ENCODE measurements around the gene BNC2. TPM values are rescaled to one million over a fixed set of nuclear protein-coding genes. Genes with fewer than 3 reads are reported as not detected.
"Not testable (repeated sequence)": the region's sequence is repeated elsewhere in the genome, so short reads cannot be mapped to it uniquely, and the experiment has no call there.

The BNC2 gene
- total RNA-seq, 2 experiments from 2014 or later = not detected

DNA sequence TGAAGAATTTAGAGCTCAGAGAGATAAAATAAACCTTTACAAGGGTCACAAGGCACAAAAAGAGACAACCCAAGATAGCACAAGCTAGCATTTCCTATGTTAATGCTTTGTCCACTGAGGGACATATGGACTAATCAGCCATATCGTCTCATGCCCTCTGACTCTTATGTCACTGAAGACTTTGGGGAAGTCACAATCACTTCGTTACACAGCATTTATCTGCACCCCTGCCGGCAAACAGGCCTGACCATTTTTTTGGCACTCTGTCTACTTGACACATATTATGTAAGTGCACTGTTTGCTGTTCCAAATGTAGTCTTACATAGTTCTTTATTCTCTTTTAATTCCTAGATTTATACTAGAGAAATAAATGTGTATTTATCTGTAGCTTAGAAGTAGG, 13.9 kb upstream of the BNC2 start:
- CTCF ChIA-PET = no interaction called here
- Mint-ChIP-seq H3K4me3 (no peak overlapping the region), H3K9me3 (ENCODE audit: low read depth) (peaks cover 10% of the 10 kb centered on the region), H3K27me3 (no peaks in the 10 kb centered on the region), H3K4me1 (no peaks in the 10 kb centered on the region), H3K27ac (no peak overlapping the region), H3K36me3 (ENCODE audit: low read depth) (no peaks in the 10 kb centered on the region)
- ATAC-seq (no peak), DNase-seq (no peak)
- intact Hi-C loops (cut with DNase I, micrococcal nuclease) = no loop called here
- POLR2A ChIA-PET = interaction anchor here (0.6 kb wide), 1 partner anchor 1162 kb away, joined by 3 read pairs; no protein-coding TSS in a partner anchor

GRCh38 chr9:16883586-16883985, 13.1 kb upstream of the BNC2 start:
- intact Hi-C loops (cut with DNase I, micrococcal nuclease) = no loop called here
- ChIA-PET CTCF (interaction anchor here (0.5 kb wide), 1 partner anchor 408 kb away, joined by 3 read pairs; no protein-coding TSS in a partner anchor), POLR2A (no interaction called here)
- DNase-seq (no peak), ATAC-seq (no peak)
- H3K9me3 Mint-ChIP-seq (ENCODE audit: low read depth) = peaks cover 10% of the 10 kb centered on the region
- H3K27me3 Mint-ChIP-seq = no peaks in the 10 kb centered on the region
- H3K4me1 Mint-ChIP-seq = no peaks in the 10 kb centered on the region
- no peak overlapping the region for H3K27ac Mint-ChIP-seq
- no peaks in the 10 kb centered on the region for H3K36me3 Mint-ChIP-seq (ENCODE audit: low read depth)
- H3K4me3 Mint-ChIP-seq = no peak overlapping the region

DNA sequence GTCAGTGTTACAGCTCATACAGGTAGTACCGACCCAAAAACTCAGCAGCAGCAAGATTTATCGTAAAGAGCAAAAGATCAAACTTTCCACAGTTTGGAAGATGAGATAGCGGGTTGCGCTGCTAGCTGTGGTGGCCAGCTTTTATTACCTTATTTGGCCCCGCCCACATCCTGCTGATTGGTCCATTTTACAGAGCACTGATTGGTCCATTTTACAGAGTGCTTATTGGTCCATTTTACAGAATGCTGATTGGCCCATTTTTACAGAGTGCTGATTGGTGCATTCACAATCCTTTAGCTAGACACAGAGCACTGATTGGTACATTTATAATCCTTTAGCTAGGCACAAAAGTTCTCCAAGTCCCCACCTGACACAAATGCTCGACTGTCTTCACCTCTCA, 12.0 kb upstream of the BNC2 start:
- H3K36me3 Mint-ChIP-seq (ENCODE audit: low read depth); H3K27ac Mint-ChIP-seq; CTCF ChIA-PET; H3K4me3 Mint-ChIP-seq; H3K4me1 Mint-ChIP-seq; ATAC-seq; H3K27me3 Mint-ChIP-seq; POLR2A ChIA-PET; H3K9me3 Mint-ChIP-seq (ENCODE audit: low read depth); DNase-seq; intact Hi-C loops (cut with DNase I, micrococcal nuclease): not testable (repeated sequence)

DNA sequence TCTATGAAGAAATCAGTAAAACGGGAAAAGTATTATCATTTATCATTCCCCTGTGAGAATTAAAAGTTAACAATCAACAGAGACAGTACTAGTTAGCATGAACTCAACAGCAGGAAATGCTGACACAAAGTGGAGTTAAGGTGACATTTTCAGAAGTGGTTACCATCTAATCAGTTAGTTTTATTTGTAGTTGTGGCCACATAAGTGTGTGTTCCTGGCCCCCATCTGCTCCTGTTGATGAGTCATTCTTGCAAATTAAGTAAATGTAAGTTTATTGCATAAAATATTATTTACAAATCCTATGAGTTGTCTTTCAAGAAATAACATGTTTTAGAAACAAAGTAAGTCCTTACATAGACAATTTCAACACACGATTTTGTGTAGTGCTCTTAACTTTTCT, 8.9 kb upstream of the BNC2 start:
- ChIA-PET CTCF (interaction anchor here (0.7 kb wide), 1 partner anchor 14 kb away, joined by 4 read pairs; no protein-coding TSS in a partner anchor), POLR2A (no interaction called here)
- Mint-ChIP-seq H3K36me3 (ENCODE audit: low read depth) (no peaks in the 10 kb centered on the region), H3K27ac (no peak overlapping the region), H3K4me3 (no peak overlapping the region), H3K27me3 (no peaks in the 10 kb centered on the region), H3K4me1 (no peaks in the 10 kb centered on the region), H3K9me3 (ENCODE audit: low read depth) (peaks cover 8% of the 10 kb centered on the region)
- ATAC-seq (no peak), DNase-seq (no peak)
- intact Hi-C loops (cut with DNase I, micrococcal nuclease) = loop anchor here in 1 of 2 experiments (5.0 kb wide), 1 partner anchor 52 kb away; no protein-coding TSS in a partner anchor

DNA sequence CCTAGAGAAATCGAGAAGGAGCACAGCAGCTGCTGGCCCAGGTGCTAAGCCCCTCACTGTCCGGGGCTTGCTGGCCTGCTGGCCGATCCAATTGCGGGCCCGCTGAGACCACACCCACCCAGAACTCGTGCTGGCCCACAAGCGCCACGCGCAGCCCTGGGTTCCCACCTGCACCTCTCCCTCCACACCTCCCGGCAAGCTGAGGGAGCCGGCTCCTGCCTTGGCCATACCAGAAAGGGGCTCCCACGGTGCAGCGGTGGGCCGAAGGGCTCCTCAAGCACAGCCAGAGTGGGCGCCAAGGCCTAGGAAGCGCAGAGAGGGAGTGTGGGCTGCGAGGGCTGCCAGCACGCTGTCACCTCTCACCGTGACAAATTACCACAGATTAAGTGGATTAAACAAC, 6.8 kb upstream of the BNC2 start:
- Mint-ChIP-seq H3K4me1 (no peaks in the 10 kb centered on the region), H3K36me3 (ENCODE audit: low read depth) (no peaks in the 10 kb centered on the region), H3K27me3 (peaks cover 13% of the 10 kb centered on the region), H3K9me3 (ENCODE audit: low read depth) (peaks cover 5% of the 10 kb centered on the region), H3K27ac (no peak overlapping the region), H3K4me3 (no peak overlapping the region)
- intact Hi-C loops (cut with DNase I, micrococcal nuclease) = loop anchor here in 1 of 2 experiments (5.0 kb wide), 1 partner anchor 50 kb away; no protein-coding TSS in a partner anchor
- ATAC-seq (no peak), DNase-seq (no peak)
- ChIA-PET CTCF (no interaction called here), POLR2A (no interaction called here)

- intact Hi-C loops (cut with DNase I, micrococcal nuclease) = no loop called here
- no peak overlapping the region for H3K27ac Mint-ChIP-seq
- ChIA-PET POLR2A (no interaction called here), CTCF (interaction anchor here (0.7 kb wide), 1 partner anchor 588 kb away, joined by 3 read pairs; no protein-coding TSS in a partner anchor)
- peaks cover 34% of the 10 kb centered on the region for H3K27me3 Mint-ChIP-seq
- H3K4me3 Mint-ChIP-seq = no peak overlapping the region
- H3K9me3 Mint-ChIP-seq (ENCODE audit: low read depth) = peaks cover 2% of the 10 kb centered on the region
- DNase-seq (no peak), ATAC-seq (no peak)
- H3K4me1 Mint-ChIP-seq = peaks cover 8% of the 10 kb centered on the region
- H3K36me3 Mint-ChIP-seq (ENCODE audit: low read depth) = no peaks in the 10 kb centered on the region
Observed at GRCh38 chr9:16873126-16873802, 2.8 kb upstream of the BNC2 start.

GRCh38 chr9:16871336-16872151, 1.1 kb upstream of the BNC2 start:
- H3K27me3 Mint-ChIP-seq = peaks cover 40% of the 10 kb centered on the region
- intact Hi-C loops (cut with DNase I, micrococcal nuclease) = no loop called here
- H3K4me3 Mint-ChIP-seq = no peak overlapping the region
- H3K4me1 Mint-ChIP-seq = peaks cover 8% of the 10 kb centered on the region
- DNase-seq (peak; percentile 24), ATAC-seq (no peak)
- no peaks in the 10 kb centered on the region for H3K36me3 Mint-ChIP-seq (ENCODE audit: low read depth)
- ChIA-PET POLR2A (no interaction called here), CTCF (interaction anchor here (0.7 kb wide), 1 partner anchor 1318 kb away, joined by 4 read pairs; no protein-coding TSS in a partner anchor)
- H3K9me3 Mint-ChIP-seq (ENCODE audit: low read depth) = no peaks in the 10 kb centered on the region
- no peak overlapping the region for H3K27ac Mint-ChIP-seq

- DNase-seq (no peak), ATAC-seq (no peak)
- intact Hi-C loops (cut with DNase I, micrococcal nuclease) = no loop called here
- H3K4me1 Mint-ChIP-seq = peaks cover 8% of the 10 kb centered on the region
- no peaks in the 10 kb centered on the region for H3K36me3 Mint-ChIP-seq (ENCODE audit: low read depth)
- H3K4me3 Mint-ChIP-seq = no peak overlapping the region
- H3K9me3 Mint-ChIP-seq (ENCODE audit: low read depth) = no peaks in the 10 kb centered on the region
- H3K27me3 Mint-ChIP-seq = peaks cover 40% of the 10 kb centered on the region
- POLR2A ChIA-PET = no interaction called here
- CTCF ChIA-PET = no interaction called here
- H3K27ac Mint-ChIP-seq = no peak overlapping the region
Observed at GRCh38 chr9:16869882-16870595, 431 bp downstream of the BNC2 start.

GRCh38 chr9:16869131-16869881, 1.2 kb downstream of the BNC2 start:
- ChIA-PET CTCF (no interaction called here), POLR2A (no interaction called here)
- H3K27ac Mint-ChIP-seq = no peak overlapping the region
- peaks cover 8% of the 10 kb centered on the region for H3K4me1 Mint-ChIP-seq
- no peak overlapping the region for H3K4me3 Mint-ChIP-seq
- peaks cover 40% of the 10 kb centered on the region for H3K27me3 Mint-ChIP-seq
- DNase-seq (no peak), ATAC-seq (no peak)
- H3K36me3 Mint-ChIP-seq (ENCODE audit: low read depth) = no peaks in the 10 kb centered on the region
- no peaks in the 10 kb centered on the region for H3K9me3 Mint-ChIP-seq (ENCODE audit: low read depth)
- intact Hi-C loops (cut with DNase I, micrococcal nuclease) = no loop called here

- intact Hi-C loops (cut with DNase I, micrococcal nuclease) = no loop called here
- H3K4me3 Mint-ChIP-seq = no peak overlapping the region
- H3K9me3 Mint-ChIP-seq (ENCODE audit: low read depth) = no peaks in the 10 kb centered on the region
- no peak for ATAC-seq
- H3K27me3 Mint-ChIP-seq = peaks cover 38% of the 10 kb centered on the region
- H3K27ac Mint-ChIP-seq = no peak overlapping the region
- ChIA-PET POLR2A (no interaction called here), CTCF (no interaction called here)
- no peak for DNase-seq
- peaks cover 8% of the 10 kb centered on the region for H3K4me1 Mint-ChIP-seq
- no peaks in the 10 kb centered on the region for H3K36me3 Mint-ChIP-seq (ENCODE audit: low read depth)
Observed at GRCh38 chr9:16868701-16869100, 1.8 kb downstream of the BNC2 start.
